HFFc6 (cell line): ENCODE data around the gene BFSP2. TPM values are rescaled to one million over a fixed set of nuclear protein-coding genes. Genes with fewer than 3 reads are reported as not detected.

Experiments
- DNase-seq: peaks from one replicate; pipeline ENCODE4 v3.0.0-alpha.2; 2018
- H3K27ac Mint-ChIP-seq: 2 replicates; pipeline ENCODE4 v1.8.0; 2020; ENCODE audit warnings: mild to moderate bottlenecking, mixed read lengths
- H3K27me3 Mint-ChIP-seq: 2 replicates; pipeline ENCODE4 v1.8.0; 2021; ENCODE audit warnings: mild to moderate bottlenecking, moderate library complexity, mixed read lengths; ENCODE audit not compliant: insufficient read depth
- H3K36me3 Mint-ChIP-seq: 2 replicates; pipeline ENCODE4 v1.8.0; 2021; ENCODE audit warnings: low read depth, mixed read lengths
- H3K4me1 Mint-ChIP-seq: 2 replicates; pipeline ENCODE4 v1.8.0; 2020; ENCODE audit warnings: low read depth, mixed read lengths
- H3K4me3 Mint-ChIP-seq: 2 replicates; pipeline ENCODE4 v1.8.0; 2020; ENCODE audit warnings: mild to moderate bottlenecking, moderate library complexity, mixed read lengths
- H3K9me3 Mint-ChIP-seq: 2 replicates; pipeline ENCODE4 v1.8.0; 2020; ENCODE audit warnings: mild to moderate bottlenecking, mixed read lengths
- total RNA-seq, 6 experiments: library from RNA; stranded (reverse); fragmentation: NEBNext Ultra II Directional; extraction: Animal tissue kit (Norgen Biotek cat#: 25700); gene quantifications; 2 replicates in 1 of 6; 3 replicates in 5 of 6; pipeline ENCODE4 v1.2.3, GENCODE V29; 2021
- TF ChIP-seq, protein P1 (sequence below): fragments of 200-600 bp; sonication (generic); IDR thresholded peaks from 2 replicates; pipeline ENCODE4 v1.5.0; 2021; ENCODE audit warnings: antibody characterized with exemption, mild to moderate bottlenecking

BFSP2 gene
- total RNA-seq, 6 experiments from 2014 or later: not detected

DNA sequence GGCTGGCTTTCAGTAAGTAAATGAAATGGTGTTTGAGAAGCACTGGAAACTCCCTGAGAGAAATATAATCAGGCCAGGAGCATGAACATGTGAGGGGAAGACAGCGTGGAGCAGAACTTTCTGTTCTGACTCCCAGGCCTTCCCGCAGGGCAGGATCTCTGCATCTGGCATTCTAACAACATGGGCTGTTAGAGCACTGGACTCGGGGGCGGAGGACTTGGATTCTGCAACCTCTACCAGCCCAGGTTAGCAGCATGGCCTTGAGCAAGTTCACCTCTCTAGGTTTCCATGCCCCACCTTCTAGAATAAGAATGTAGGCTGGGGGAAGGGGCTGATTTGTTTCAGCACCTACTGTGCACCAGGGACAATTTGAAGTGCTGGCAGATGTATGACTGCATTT is 12.5 kb upstream of the BFSP2 start:
- no peak overlapping the region for H3K27ac Mint-ChIP-seq
- no peak overlapping the region for H3K4me3 Mint-ChIP-seq
- DNase-seq: no peak
- H3K9me3 Mint-ChIP-seq: no peaks in the 10 kb centered on the region
- TF ChIP-seq, protein P1, sequence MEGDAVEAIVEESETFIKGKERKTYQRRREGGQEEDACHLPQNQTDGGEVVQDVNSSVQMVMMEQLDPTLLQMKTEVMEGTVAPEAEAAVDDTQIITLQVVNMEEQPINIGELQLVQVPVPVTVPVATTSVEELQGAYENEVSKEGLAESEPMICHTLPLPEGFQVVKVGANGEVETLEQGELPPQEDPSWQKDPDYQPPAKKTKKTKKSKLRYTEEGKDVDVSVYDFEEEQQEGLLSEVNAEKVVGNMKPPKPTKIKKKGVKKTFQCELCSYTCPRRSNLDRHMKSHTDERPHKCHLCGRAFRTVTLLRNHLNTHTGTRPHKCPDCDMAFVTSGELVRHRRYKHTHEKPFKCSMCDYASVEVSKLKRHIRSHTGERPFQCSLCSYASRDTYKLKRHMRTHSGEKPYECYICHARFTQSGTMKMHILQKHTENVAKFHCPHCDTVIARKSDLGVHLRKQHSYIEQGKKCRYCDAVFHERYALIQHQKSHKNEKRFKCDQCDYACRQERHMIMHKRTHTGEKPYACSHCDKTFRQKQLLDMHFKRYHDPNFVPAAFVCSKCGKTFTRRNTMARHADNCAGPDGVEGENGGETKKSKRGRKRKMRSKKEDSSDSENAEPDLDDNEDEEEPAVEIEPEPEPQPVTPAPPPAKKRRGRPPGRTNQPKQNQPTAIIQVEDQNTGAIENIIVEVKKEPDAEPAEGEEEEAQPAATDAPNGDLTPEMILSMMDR: no peak
- H3K27me3 Mint-ChIP-seq: peaks cover 23% of the 10 kb centered on the region
- H3K4me1 Mint-ChIP-seq: peaks cover 11% of the 10 kb centered on the region; the same call in 1 of the 2 replicates
- H3K36me3 Mint-ChIP-seq: no peaks in the 10 kb centered on the region

DNA sequence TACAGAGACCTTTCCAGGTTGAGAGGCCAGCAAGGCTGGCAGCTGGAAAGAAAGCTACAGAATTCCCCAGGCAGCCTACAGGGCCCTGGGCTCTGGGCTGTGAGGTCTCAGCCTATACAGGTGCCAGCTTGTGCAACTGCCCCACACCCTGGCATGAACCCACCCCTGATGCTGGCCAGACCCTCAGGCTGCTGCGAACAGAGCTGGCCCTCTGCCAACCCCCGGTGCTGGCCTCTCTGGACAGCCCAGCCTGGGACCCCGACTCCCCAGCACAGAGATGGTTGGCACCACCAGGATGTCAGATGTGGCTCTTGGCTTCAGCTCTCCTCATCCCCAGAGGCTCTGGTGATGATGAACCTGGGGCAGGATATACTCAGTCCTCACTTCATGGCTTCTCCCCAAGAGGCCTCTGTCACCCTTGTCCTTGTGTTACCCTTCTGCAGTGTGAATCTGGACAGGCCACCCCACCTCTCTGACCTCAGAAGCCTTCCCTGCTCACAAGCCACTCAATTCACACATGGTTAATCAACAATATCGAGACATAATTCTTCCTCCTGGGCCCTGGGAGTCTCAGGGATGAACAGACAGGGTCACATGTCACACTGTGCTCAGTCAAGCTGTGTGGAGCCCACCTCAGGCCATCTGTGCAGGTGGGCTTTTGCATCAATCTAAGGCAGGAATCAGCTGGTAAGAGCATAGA is 11.0 kb upstream of the BFSP2 start:
- H3K9me3 Mint-ChIP-seq: no peaks in the 10 kb centered on the region
- H3K27ac Mint-ChIP-seq: no peak overlapping the region
- no peak overlapping the region for H3K4me3 Mint-ChIP-seq
- no peaks in the 10 kb centered on the region for H3K36me3 Mint-ChIP-seq
- peaks cover 11% of the 10 kb centered on the region; the same call in 1 of the 2 replicates for H3K4me1 Mint-ChIP-seq
- DNase-seq: no peak
- TF ChIP-seq, protein P1: no peak
- peaks cover 25% of the 10 kb centered on the region for H3K27me3 Mint-ChIP-seq

DNA sequence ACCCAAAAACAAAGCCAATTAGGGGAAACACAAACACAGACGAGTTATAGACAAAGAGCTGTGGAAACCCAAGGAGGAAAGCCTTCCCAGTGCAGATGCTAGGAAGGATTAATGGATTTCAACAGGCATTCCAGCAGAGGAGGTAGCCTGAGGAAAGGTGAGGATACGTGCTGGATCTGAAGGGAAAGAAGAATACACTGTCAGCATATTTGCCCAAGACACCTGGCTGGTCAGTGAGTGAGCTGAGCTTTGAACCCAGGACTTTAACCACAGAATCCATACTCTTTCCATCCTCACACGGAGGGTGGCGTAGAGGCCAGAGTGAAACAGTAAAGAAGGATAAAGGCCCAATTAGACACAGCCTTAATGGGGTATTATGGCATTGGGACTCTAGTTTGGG is 9.1 kb upstream of the BFSP2 start:
- Mint-ChIP-seq H3K27me3 (peaks cover 17% of the 10 kb centered on the region), H3K36me3 (no peaks in the 10 kb centered on the region), H3K4me1 (peaks cover 16% of the 10 kb centered on the region), H3K9me3 (peaks cover 5% of the 10 kb centered on the region; the same call in 1 of the 2 replicates), H3K27ac (no peak overlapping the region), H3K4me3 (no peak overlapping the region)
- TF ChIP-seq, protein P1: no peak
- DNase-seq: no peak

DNA sequence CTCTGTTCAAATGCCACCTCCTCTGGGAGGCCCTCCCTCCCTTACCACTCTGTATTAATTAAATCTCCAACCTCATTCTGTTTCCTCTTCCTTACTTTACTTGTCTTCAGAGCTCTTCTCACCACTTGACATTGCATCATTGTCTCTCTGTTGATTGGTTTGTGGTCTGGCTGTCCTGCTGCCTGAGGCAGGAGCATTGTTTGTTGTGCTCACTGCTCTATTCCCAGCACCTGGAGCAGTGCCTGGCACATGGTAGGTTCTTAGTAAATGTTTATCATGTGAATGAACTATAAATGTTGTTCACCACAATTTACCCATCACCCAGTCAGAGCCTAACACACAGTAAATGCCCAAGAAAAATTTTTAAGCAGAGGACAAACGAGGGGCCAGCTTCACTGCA is 6.7 kb upstream of the BFSP2 start:
- H3K9me3 Mint-ChIP-seq: peaks cover 5% of the 10 kb centered on the region; the same call in 1 of the 2 replicates
- no peak overlapping the region for H3K4me3 Mint-ChIP-seq
- no peak overlapping the region; the same call in 1 of the 2 replicates for H3K27ac Mint-ChIP-seq
- no peak for DNase-seq
- TF ChIP-seq, protein P1: no peak
- no peaks in the 10 kb centered on the region for H3K36me3 Mint-ChIP-seq
- H3K27me3 Mint-ChIP-seq: peaks cover 6% of the 10 kb centered on the region
- peaks cover 16% of the 10 kb centered on the region for H3K4me1 Mint-ChIP-seq

DNA sequence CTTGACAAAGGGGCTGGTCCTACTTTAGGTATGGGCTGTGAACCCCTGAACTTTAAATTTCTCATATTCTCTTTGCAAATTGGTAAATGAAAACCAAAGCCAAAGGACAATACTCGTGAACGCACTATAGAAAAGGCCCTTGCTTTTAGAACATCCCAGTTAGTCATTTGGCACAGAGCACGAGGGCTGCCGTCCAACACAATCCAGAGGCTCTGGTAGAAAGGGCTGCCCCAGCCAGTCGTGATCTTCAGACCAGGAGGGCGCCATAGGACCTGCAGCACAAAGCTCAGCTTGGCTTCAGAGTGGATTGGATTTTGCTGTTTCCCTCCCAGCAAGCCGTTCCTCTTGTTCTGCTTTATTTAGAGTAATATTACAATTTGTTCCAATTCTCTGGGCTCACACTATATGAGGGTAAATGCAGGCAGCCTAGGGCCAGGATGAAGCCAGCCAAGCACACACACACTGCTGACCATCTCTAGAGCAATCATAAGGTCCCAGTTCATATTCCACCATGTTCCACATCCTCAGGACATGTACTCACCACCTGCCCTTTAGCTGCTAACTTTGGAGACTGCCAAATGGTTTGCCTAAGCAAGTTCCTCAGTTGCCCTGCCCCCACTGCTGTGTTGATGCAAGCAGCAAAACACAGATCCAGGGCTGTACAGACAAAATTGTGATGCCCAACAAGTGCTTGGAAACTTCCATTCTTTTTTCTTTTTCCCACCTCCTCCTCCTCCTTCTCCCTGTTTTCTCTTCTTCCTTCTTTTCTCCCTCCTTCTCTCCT is 6.0 kb upstream of the BFSP2 start:
- Mint-ChIP-seq H3K4me3 (no peak overlapping the region), H3K4me1 (peaks cover 16% of the 10 kb centered on the region), H3K27ac (no peak overlapping the region; the same call in 1 of the 2 replicates), H3K27me3 (peaks cover 6% of the 10 kb centered on the region), H3K9me3 (peaks cover 5% of the 10 kb centered on the region; the same call in 1 of the 2 replicates), H3K36me3 (no peaks in the 10 kb centered on the region)
- no peak for DNase-seq
- TF ChIP-seq, protein P1: no peak
